GM19397 (cell line): Measurements from ENCODE around the gene VAV3.
"Not testable (repeated sequence)": the region's sequence is repeated elsewhere in the genome, so short reads cannot be mapped to it uniquely, and the experiment has no call there.

Experiments used
- ATAC-seq: cut with Tn5 transposase; IDR thresholded peaks from one replicate; pipeline ENCODE4 v1.9.1; 2021; ENCODE audit warnings: mild to moderate bottlenecking, moderate library complexity; ENCODE audit not compliant: unreplicated experiment

The VAV3 gene

GRCh38 chr1:107661158-107661557 is 303.8 kb downstream of the VAV3 start:
- no peak for ATAC-seq

- no peak for ATAC-seq
Observed at GRCh38 chr1:107659961-107660360, 305.0 kb downstream of the VAV3 start.

GRCh38 chr1:107657356-107657755 is 307.6 kb downstream of the VAV3 start:
- no peak for ATAC-seq

- no peak for ATAC-seq
Observed at GRCh38 chr1:107653765-107654164, 311.2 kb downstream of the VAV3 start.

GRCh38 chr1:107653005-107653404 is 312.0 kb downstream of the VAV3 start:
- no peak for ATAC-seq

GRCh38 chr1:107650825-107651224 is 314.2 kb downstream of the VAV3 start:
- ATAC-seq, result not testable (repeated sequence)

GRCh38 chr1:107649023-107649422 is 316.0 kb downstream of the VAV3 start:
- no peak for ATAC-seq

- no peak for ATAC-seq
Observed at GRCh38 chr1:107648071-107648470, 316.9 kb downstream of the VAV3 start.

- no peak for ATAC-seq
Observed at GRCh38 chr1:107647012-107647411, 318.0 kb downstream of the VAV3 start.

GRCh38 chr1:107643766-107644165 is 321.2 kb downstream of the VAV3 start:
- ATAC-seq, result no peak

- ATAC-seq, result no peak
Observed at GRCh38 chr1:107640207-107640606, 324.8 kb downstream of the VAV3 start.

- ATAC-seq, result no peak
Observed at GRCh38 chr1:107637101-107637500, 327.9 kb downstream of the VAV3 start.

GRCh38 chr1:107633596-107633995 is 331.4 kb downstream of the VAV3 start:
- no peak for ATAC-seq

- no peak for ATAC-seq
Observed at GRCh38 chr1:107626073-107626796, 338.7 kb downstream of the VAV3 start.

- ATAC-seq, result no peak
Observed at GRCh38 chr1:107625405-107626029, 339.5 kb downstream of the VAV3 start.

- ATAC-seq, result no peak
Observed at GRCh38 chr1:107623431-107623830, 341.5 kb downstream of the VAV3 start.

GRCh38 chr1:107622966-107623365 is 342.0 kb downstream of the VAV3 start:
- no peak for ATAC-seq

- ATAC-seq, result no peak
Observed at GRCh38 chr1:107622535-107622934, 342.4 kb downstream of the VAV3 start.

- ATAC-seq, result no peak
Observed at GRCh38 chr1:107620753-107621152, 344.2 kb downstream of the VAV3 start.

GRCh38 chr1:107618539-107618938 is 346.4 kb downstream of the VAV3 start:
- no peak for ATAC-seq

GRCh38 chr1:107617921-107618320 is 347.1 kb downstream of the VAV3 start:
- ATAC-seq, result no peak

- ATAC-seq, result no peak
Observed at GRCh38 chr1:107617456-107617855, 347.5 kb downstream of the VAV3 start.

- no peak for ATAC-seq
Observed at GRCh38 chr1:107609808-107610207, 355.2 kb downstream of the VAV3 start.
